Astrocyte (in vitro differentiated cells and primary cell): ENCODE measurements around the gene SCNN1A. TPM values are rescaled to one million over a fixed set of nuclear protein-coding genes. Genes with fewer than 3 reads are reported as not detected.

Experiments
- DNase-seq: peaks from one replicate; pipeline ENCODE4 v3.0.0-alpha.2; 2010; ENCODE audit warnings: low read depth
- FAIRE-seq: peaks from 2 replicates; lab custom pipeline; 2011; peaks lifted over from hg19 to GRCh38; lab: Jason Lieb, UNC
- H2AFZ ChIP-seq: 2 replicates; pipeline ENCODE4 v1.6.0; 2012; ENCODE audit warnings: low read depth, low read length, inconsistent platforms
- H3K27ac ChIP-seq: 2 replicates; pipeline ENCODE4 v1.5.1; 2011; ENCODE audit warnings: low read depth, low read length, inconsistent platforms
- H3K27me3 ChIP-seq: 2 replicates; pipeline ENCODE4 v1.6.0; 2011; ENCODE audit warnings: low read length, inconsistent platforms; ENCODE audit not compliant: insufficient read depth
- H3K36me3 ChIP-seq: 2 replicates; pipeline ENCODE4 v1.5.1; 2011; ENCODE audit warnings: low read length, inconsistent platforms; ENCODE audit not compliant: insufficient read depth
- H3K4me1 ChIP-seq: 2 replicates; pipeline ENCODE4 v1.5.1; 2011; ENCODE audit warnings: low read length, inconsistent platforms; ENCODE audit not compliant: insufficient read depth
- H3K4me2 ChIP-seq: 2 replicates; pipeline ENCODE4 v1.6.0; 2012; ENCODE audit warnings: low read length, inconsistent platforms
- H3K4me3 ChIP-seq: 2 replicates; pipeline ENCODE4 v1.5.1; 2011; ENCODE audit warnings: low read depth, mild to moderate bottlenecking, low read length, inconsistent platforms; ENCODE audit not compliant: insufficient read depth
- H3K79me2 ChIP-seq: 2 replicates; pipeline ENCODE4 v1.6.0; 2012; ENCODE audit warnings: mild to moderate bottlenecking, low read length, inconsistent platforms; ENCODE audit not compliant: insufficient read depth
- H3K9ac ChIP-seq: 2 replicates; pipeline ENCODE4 v1.6.0; 2012; ENCODE audit warnings: mild to moderate bottlenecking, low read length, inconsistent platforms
- H3K9me3 ChIP-seq: 2 replicates; pipeline ENCODE4 v1.5.1; 2012; ENCODE audit warnings: low read depth, mild to moderate bottlenecking, low read length, inconsistent platforms; ENCODE audit not compliant: insufficient read depth
- H4K20me1 ChIP-seq: 2 replicates; pipeline ENCODE4 v1.6.0; 2012; ENCODE audit warnings: low read length, inconsistent platforms; ENCODE audit not compliant: insufficient read depth
- H3K27ac Mint-ChIP-seq: one replicate; pipeline ENCODE4 v1.8.0; 2021; ENCODE audit warnings: mild to moderate bottlenecking, mixed read lengths; ENCODE audit not compliant: unreplicated experiment
- H3K27me3 Mint-ChIP-seq: one replicate; pipeline ENCODE4 v1.8.0; 2021; ENCODE audit warnings: low read depth, mixed read lengths; ENCODE audit not compliant: unreplicated experiment
- H3K36me3 Mint-ChIP-seq: one replicate; pipeline ENCODE4 v1.8.0; 2021; ENCODE audit warnings: low read depth, mixed read lengths; ENCODE audit not compliant: unreplicated experiment
- H3K4me1 Mint-ChIP-seq: one replicate; pipeline ENCODE4 v1.8.0; 2021; ENCODE audit warnings: low read depth, mixed read lengths; ENCODE audit not compliant: unreplicated experiment
- H3K4me3 Mint-ChIP-seq: one replicate; pipeline ENCODE4 v1.8.0; 2021; ENCODE audit warnings: mild to moderate bottlenecking, moderate library complexity, mixed read lengths; ENCODE audit not compliant: unreplicated experiment
- H3K9me3 Mint-ChIP-seq: one replicate; pipeline ENCODE4 v1.8.0; 2021; ENCODE audit warnings: mild to moderate bottlenecking, mixed read lengths; ENCODE audit not compliant: unreplicated experiment
- EZH2 ChIP-seq: IDR thresholded peaks from 2 replicates; pipeline ENCODE4 v1.6.1; 2012; ENCODE audit warnings: mild to moderate bottlenecking, low read length, inconsistent platforms; ENCODE audit not compliant: insufficient read depth
- total RNA-seq: library from RNA; stranded (reverse); gene quantifications from 2 replicates; pipeline ENCODE4 v1.2.1, GENCODE V29; 2021
- TF ChIP-seq, protein P1 (sequence below): IDR thresholded peaks from 2 replicates; pipeline ENCODE4 v1.5.1; 2011; ENCODE audit warnings: low read depth, mild to moderate bottlenecking, inconsistent platforms, low read length, moderate library complexity; ENCODE audit not compliant: insufficient read depth

The SCNN1A gene
- total RNA-seq, 1 donor from 2014 or later, result 1.3 TPM

DNA sequence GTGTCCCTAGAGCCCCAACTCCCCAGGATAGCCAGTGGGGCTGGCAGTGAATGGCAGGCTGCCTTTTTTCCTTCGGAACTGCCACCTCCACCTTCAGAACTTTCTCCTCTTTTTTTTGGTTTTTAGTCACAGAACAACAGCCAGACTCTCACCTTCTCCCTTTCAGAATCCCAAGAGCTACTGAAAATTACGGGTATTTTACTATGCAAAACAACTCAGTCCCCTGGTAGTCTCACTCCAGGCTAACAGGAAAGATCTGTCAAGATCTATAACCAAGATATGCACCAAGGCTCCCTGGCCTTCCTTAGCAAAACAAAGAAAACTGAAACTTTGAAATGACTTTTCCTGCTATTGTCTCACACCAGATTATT is 52.4 kb downstream of the SCNN1A start:
- DNase-seq, result no peak
- Histone ChIP-seq H3K27me3 (no peaks in the 10 kb centered on the region), H3K27ac (peak overlapping the region; percentile 73), H3K4me1 (peaks cover 19% of the 10 kb centered on the region), H4K20me1 (peaks cover 13% of the 10 kb centered on the region), H3K79me2 (no peaks in the 10 kb centered on the region), H3K36me3 (peaks cover 6% of the 10 kb centered on the region), H2AFZ (no peak overlapping the region), H3K9ac (peak overlapping the region; percentile 69), H3K4me3 (no peak overlapping the region), H3K4me2 (peak overlapping the region; percentile 67), H3K9me3 (no peaks in the 10 kb centered on the region)
- H3K9me3 Mint-ChIP-seq, result no peaks in the 10 kb centered on the region
- H3K27me3 Mint-ChIP-seq, result peaks cover 3% of the 10 kb centered on the region
- H3K4me3 Mint-ChIP-seq, result peak overlapping the region; percentile 68
- no peak for FAIRE-seq
- peaks cover 31% of the 10 kb centered on the region for H3K4me1 Mint-ChIP-seq
- peaks cover 13% of the 10 kb centered on the region for H3K36me3 Mint-ChIP-seq
- TF ChIP-seq EZH2, result no peak
- TF ChIP-seq, protein P1, sequence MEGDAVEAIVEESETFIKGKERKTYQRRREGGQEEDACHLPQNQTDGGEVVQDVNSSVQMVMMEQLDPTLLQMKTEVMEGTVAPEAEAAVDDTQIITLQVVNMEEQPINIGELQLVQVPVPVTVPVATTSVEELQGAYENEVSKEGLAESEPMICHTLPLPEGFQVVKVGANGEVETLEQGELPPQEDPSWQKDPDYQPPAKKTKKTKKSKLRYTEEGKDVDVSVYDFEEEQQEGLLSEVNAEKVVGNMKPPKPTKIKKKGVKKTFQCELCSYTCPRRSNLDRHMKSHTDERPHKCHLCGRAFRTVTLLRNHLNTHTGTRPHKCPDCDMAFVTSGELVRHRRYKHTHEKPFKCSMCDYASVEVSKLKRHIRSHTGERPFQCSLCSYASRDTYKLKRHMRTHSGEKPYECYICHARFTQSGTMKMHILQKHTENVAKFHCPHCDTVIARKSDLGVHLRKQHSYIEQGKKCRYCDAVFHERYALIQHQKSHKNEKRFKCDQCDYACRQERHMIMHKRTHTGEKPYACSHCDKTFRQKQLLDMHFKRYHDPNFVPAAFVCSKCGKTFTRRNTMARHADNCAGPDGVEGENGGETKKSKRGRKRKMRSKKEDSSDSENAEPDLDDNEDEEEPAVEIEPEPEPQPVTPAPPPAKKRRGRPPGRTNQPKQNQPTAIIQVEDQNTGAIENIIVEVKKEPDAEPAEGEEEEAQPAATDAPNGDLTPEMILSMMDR, result no peak
- peak overlapping the region; percentile 86 for H3K27ac Mint-ChIP-seq

DNA sequence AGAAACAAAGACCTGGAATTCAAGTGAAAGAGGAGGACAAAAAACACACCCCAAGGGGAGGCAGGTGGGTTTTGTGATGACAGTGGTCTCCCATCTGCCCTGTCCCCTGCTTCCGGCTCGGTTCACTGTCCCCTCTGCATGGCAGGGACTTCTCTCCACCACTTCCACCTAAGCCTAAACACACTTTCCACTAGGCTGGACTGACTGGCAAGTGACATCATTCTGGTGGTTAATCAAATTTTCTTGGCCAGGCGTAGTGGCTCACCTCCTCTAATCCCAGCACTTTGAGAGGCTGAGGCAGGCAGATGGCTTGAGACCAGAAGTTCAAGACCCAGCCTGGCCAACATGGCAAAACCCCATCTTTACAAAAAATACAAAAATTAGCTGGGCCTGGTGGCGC is 53.0 kb downstream of the SCNN1A start:
- Mint-ChIP-seq H3K27me3 (peaks cover 8% of the 10 kb centered on the region), H3K4me1 (peaks cover 31% of the 10 kb centered on the region), H3K4me3 (no peak overlapping the region), H3K9me3 (no peaks in the 10 kb centered on the region), H3K27ac (no peak overlapping the region), H3K36me3 (peaks cover 13% of the 10 kb centered on the region)
- peaks cover 6% of the 10 kb centered on the region for H3K36me3 ChIP-seq
- no peak for DNase-seq
- TF ChIP-seq EZH2, result no peak
- no peaks in the 10 kb centered on the region for H3K79me2 ChIP-seq
- FAIRE-seq, result no peak
- H4K20me1 ChIP-seq, result peaks cover 11% of the 10 kb centered on the region
- peaks cover 19% of the 10 kb centered on the region for H3K4me1 ChIP-seq
- no peak overlapping the region for H2AFZ ChIP-seq
- H3K9me3 ChIP-seq, result no peaks in the 10 kb centered on the region
- no peak overlapping the region for H3K4me2 ChIP-seq
- H3K27me3 ChIP-seq, result no peaks in the 10 kb centered on the region
- H3K27ac ChIP-seq, result no peak overlapping the region
- no peak overlapping the region for H3K4me3 ChIP-seq
- no peak overlapping the region for H3K9ac ChIP-seq

DNA sequence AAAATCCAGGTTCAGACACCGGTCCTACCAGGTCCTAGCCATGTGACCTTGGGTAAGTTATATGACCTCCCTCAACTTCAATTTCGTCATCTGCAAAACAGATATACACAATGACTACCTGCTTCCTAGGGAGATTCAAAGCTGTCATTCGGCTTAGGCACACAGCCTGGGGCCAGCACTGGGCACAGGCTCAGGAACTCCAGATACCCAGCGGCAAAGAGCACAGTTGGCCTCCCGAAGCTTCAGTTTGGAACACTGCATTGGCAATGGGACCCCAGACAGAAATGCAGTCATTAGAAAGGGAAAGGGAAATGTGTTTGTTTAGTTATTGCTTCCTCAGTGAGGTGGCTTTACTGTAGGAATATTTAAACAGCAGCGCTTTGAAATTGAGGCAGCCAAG is 53.5 kb downstream of the SCNN1A start:
- no peak overlapping the region for H2AFZ ChIP-seq
- no peak overlapping the region for H3K27ac ChIP-seq
- H4K20me1 ChIP-seq, result peaks cover 8% of the 10 kb centered on the region
- no peak overlapping the region for H3K4me2 ChIP-seq
- peaks cover 8% of the 10 kb centered on the region for H3K27me3 Mint-ChIP-seq
- H3K9me3 Mint-ChIP-seq, result no peaks in the 10 kb centered on the region
- H3K79me2 ChIP-seq, result no peaks in the 10 kb centered on the region
- H3K36me3 Mint-ChIP-seq, result peaks cover 13% of the 10 kb centered on the region
- no peak overlapping the region for H3K9ac ChIP-seq
- TF ChIP-seq EZH2, result no peak
- TF ChIP-seq, protein P1, result no peak
- no peak overlapping the region for H3K27ac Mint-ChIP-seq
- FAIRE-seq, result no peak
- peaks cover 3% of the 10 kb centered on the region for H3K36me3 ChIP-seq
- peaks cover 19% of the 10 kb centered on the region for H3K4me1 ChIP-seq
- H3K27me3 ChIP-seq, result no peaks in the 10 kb centered on the region
- no peak for DNase-seq
- H3K4me1 Mint-ChIP-seq, result peaks cover 31% of the 10 kb centered on the region
- H3K4me3 ChIP-seq, result no peak overlapping the region
- no peaks in the 10 kb centered on the region for H3K9me3 ChIP-seq
- no peak overlapping the region for H3K4me3 Mint-ChIP-seq
